GM18505 (cell line): ENCODE data around the gene SAT2.
"Not testable (repeated sequence)": the region's sequence is repeated elsewhere in the genome, so short reads cannot be mapped to it uniquely, and the experiment has no call there.

ENCODE experiments used
- ATAC-seq: cut with Tn5 transposase; IDR thresholded peaks from one replicate; pipeline ENCODE4 v1.9.1; 2021; ENCODE audit not compliant: unreplicated experiment
- POLR2A ChIP-seq: IDR thresholded peaks from 4 replicates; pipeline ENCODE4 v1.6.1; 2011; ENCODE audit warnings: borderline replicate concordance; ENCODE audit not compliant: insufficient read depth, insufficient read length; ENCODE audit errors: extremely low read depth

Gene SAT2

DNA sequence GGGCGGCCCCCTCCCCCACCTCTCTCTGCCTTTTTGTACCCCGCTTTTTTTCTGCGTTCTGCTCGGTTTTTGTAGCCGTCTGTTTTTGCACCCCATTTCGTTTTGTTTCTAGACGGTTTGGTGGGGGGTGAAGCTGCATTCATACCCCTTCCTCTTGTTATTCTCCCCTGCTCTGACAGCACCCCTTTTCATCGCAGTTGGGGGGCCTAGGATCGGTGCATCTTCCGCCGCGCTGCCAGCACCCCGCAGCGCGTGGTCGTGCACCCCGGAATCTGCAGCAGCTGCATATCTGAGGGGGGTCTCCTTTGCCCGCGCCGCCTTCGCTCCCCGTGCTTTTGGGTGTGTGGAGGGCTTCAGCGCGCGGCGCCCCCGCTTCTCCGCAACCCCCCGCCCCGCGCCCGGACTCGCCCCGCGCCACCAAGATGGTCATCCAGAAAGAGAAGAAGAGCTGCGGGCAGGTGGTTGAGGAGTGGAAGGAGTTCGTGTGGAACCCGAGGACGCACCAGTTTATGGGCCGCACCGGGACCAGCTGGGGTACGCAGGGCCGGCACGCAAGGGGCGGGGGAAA lies 23.6 kb upstream of the SAT2 start:
- no peak for ATAC-seq
- no peak for TF ChIP-seq POLR2A

GRCh38 chr17:7650509-7651096 lies 23.0 kb upstream of the SAT2 start, which contains the start of gene ATP1B2:
Gene ATP1B2 (plus strand): TSS chr17:7650926. CDS start chr17:7651519, 593 bp downstream.
- no peak for ATAC-seq
- no peak for TF ChIP-seq POLR2A

- TF ChIP-seq POLR2A = no peak
- no peak for ATAC-seq
Observed at GRCh38 chr17:7647018-7647417, 19.4 kb upstream of the SAT2 start.

DNA sequence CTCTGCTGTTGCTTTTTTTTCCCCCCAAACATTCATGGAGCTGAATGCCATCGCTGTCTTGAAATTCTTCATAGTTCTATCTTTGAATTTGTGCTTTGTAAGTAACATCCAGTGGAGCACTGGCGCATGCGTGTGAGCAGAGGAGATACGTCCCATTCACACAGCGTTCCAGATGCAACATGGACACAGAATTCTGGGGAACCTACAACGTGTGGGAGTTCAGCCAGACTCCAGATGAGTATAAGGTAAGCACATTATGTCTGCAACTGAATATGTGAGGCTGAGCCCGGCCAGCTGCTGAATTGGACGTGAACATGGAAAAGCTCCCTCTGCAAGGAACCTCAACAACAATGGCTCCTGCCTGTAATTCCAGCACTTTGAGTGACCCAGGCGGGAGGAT lies 18.8 kb upstream of the SAT2 start:
- TF ChIP-seq POLR2A = no peak

DNA sequence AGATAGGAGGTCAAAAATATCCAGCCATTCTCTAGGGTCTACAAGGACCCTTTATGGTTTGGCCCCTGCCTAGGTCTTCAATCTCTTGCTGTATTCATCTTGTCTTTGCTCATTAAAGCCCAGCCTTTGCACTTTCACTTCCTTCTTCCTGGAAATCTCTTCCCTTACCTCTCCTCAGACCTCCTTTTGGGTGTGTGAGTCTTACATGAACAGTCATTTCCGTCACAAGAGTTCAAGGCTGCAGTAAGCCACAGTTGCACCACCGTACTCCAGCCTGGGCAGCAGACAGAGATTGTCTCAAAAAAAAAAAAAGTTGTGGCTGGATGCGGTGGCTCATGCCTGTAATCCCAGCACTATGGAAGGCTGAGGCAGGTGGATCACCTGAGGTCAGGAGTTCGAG lies 17.2 kb upstream of the SAT2 start:
- no peak for TF ChIP-seq POLR2A
- no peak for ATAC-seq

More for the DNA sequence above, 18.8 kb upstream of the SAT2 start:
- no peak for ATAC-seq

DNA sequence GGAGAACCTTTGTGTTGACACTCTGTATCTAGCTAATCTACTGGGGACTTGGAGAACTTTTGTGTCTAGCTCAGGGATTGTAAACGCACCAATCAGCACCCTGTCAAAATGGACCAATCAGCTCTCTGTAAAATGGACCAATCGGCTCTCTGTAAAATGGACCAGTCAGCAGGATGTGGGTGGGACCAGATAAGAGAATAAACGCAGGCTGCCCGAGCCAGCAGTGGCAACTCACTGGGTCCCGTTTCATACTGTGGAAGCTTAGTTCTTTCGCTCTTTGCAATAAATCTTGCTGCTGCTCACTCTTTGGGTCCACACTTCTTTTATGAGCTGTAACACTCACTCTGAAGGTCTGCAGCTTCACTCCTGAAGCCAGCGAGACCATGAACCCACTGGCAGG lies 14.0 kb upstream of the SAT2 start:
- not testable (repeated sequence) for ATAC-seq

DNA sequence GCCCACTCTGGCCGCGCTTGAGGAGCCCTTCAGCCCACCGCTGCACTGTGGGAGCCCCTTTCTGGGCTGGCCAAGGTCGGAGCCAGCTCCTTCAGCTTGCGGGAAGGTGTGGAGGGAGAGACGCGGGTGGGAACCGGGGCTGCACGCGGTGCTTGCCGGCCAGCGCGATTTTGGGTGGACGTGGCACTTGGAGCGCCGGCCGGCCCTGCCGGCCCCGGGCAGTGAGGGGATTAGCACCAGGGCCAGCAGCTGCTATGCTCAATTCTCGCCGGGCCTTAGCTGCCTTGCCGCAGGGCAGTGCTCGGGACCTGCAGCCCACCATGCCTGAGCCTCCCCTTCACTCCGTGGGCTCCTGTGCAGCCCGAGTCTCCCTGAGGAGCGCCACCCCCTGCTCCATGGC lies 13.2 kb upstream of the SAT2 start:
- ATAC-seq = no peak

DNA sequence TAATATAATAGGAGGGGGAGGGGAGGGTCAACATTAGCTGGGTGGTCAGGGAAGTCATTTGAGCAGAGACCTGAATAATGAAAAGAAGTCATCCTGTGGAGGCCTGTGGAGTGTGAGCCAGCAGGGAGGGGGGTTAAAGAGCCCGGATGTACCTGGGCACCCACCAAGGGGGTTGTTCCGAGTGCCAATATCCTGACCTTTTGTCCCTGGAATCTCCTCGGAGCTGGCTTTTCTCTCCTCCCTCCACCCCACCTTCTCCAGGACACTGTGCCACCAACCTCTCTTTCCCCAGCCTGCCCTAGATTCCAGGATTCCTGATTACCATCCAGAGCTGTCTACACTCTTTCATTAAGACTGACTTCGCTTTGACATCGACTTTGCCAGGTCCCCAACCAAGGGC lies 8.5 kb upstream of the SAT2 start:
- no peak for ATAC-seq
- TF ChIP-seq POLR2A = no peak

More for the DNA sequence above, 13.2 kb upstream of the SAT2 start:
- no peak for TF ChIP-seq POLR2A

DNA sequence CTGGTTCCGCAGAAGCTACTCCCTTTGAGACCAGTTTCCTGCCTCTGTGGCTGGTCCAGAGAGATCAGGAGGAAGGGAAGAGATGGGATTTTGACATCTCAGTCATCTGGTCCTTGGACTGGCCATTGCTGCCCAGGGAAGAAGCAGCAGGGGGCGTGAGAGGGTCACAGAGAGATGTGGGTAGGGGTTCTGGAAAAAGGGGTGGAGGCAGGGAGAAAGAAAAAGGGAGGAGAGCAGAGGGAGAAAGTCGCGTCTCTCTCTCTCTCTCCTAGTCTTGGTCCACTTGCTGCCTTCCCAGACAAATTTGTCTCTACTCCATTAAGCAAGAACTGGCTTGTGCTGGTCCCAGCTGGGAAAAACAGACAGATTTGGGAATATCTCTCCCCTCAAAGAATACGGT lies 6.8 kb upstream of the SAT2 start:
- TF ChIP-seq POLR2A = no peak
- ATAC-seq = no peak

GRCh38 chr17:7633093-7633492 lies 5.5 kb upstream of the SAT2 start:
- no peak for TF ChIP-seq POLR2A
- no peak for ATAC-seq

GRCh38 chr17:7632492-7632894 lies 4.9 kb upstream of the SAT2 start:
- ATAC-seq = no peak
- no peak for TF ChIP-seq POLR2A

GRCh38 chr17:7631398-7632380 lies 4.1 kb upstream of the SAT2 start:
- no peak for ATAC-seq
- no peak for TF ChIP-seq POLR2A

- TF ChIP-seq POLR2A = no peak
Observed at GRCh38 chr17:7629939-7630571, 2.4 kb upstream of the SAT2 start, which contains the start of gene SHBG. Gene SHBG (plus strand): TSS chr17:7630135. CDS start chr17:7630173, 38 bp downstream.

GRCh38 chr17:7626956-7627249 lies 718 bp downstream of the SAT2 start:
- no peak for TF ChIP-seq POLR2A
- ATAC-seq = no peak

More at GRCh38 chr17:7629939-7630571, 2.4 kb upstream of the SAT2 start, which contains the start of gene SHBG:
- no peak for ATAC-seq

DNA sequence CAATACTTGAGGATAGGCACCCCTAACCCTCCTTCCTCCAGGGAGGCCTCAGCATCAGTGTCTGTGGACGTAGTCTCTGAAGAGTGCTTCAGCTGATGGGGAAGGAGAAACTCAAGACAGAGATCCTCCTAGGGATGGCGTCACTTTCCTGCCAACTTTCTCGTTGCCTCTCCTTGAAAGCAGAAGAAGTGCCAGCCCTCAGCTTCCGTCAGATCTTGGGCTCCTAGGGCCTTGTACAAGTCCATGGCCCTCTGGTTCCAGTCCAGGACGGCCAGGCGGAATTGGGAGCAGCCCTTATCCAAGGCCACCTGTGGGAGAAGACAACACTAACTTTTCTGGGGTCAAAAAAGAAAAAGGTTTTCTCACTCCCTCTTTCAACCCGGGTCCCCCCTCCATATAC lies 1.3 kb downstream of the SAT2 start:
- no peak for ATAC-seq
- no peak for TF ChIP-seq POLR2A

DNA sequence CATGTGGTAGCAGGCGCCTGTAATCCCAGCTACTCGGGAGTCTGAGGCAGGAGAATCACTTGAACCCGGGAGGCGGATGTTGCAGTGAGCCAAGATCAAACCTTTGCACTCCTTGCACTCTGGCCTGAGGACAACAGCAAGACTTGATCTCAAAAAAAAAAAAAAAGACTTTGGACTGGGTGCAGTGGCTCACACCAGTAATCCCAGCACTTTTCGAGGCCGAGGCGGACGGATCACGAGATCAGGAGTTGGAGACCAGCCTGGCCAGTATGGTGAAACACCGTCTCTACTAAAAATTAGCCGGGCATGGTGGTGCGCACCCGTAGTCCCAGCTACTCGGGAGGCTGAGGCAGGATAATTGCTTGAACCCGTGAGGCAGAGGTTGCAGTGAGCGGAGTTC lies 1.9 kb downstream of the SAT2 start:
- ATAC-seq = not testable (repeated sequence)
